ENCODE data around the gene ASB2.

ASB2 gene

GRCh38 chr14:93976477-93977057 is at the start of gene ASB2:
Gene ASB2 (minus strand): TSS chr14:93976570. CDS start chr14:93964539, 12,031 bp downstream.
- DNase-seq = no peak

DNA sequence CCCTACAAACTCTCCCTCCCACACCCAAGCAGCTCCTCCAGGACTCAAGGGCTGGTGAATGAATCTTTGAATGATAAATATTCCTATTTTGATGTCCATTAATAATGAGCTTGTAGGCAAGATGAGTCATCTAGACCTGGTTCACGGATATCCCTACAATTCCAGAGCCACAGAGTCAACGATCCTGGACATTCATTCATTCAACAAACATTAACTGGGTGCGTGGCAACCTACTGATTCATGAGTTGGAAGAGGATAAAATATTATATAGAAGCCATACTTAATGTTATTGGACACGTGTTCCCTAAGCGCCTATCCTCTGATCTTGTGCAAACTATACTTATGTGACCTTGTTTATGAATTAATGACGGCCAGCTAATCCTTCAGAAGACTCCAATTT is 49.4 kb upstream of the ASB2 start:
- DNase-seq = no peak

GRCh38 chr14:94024549-94024948 is 48.2 kb upstream of the ASB2 start:
- DNase-seq = no peak

DNA sequence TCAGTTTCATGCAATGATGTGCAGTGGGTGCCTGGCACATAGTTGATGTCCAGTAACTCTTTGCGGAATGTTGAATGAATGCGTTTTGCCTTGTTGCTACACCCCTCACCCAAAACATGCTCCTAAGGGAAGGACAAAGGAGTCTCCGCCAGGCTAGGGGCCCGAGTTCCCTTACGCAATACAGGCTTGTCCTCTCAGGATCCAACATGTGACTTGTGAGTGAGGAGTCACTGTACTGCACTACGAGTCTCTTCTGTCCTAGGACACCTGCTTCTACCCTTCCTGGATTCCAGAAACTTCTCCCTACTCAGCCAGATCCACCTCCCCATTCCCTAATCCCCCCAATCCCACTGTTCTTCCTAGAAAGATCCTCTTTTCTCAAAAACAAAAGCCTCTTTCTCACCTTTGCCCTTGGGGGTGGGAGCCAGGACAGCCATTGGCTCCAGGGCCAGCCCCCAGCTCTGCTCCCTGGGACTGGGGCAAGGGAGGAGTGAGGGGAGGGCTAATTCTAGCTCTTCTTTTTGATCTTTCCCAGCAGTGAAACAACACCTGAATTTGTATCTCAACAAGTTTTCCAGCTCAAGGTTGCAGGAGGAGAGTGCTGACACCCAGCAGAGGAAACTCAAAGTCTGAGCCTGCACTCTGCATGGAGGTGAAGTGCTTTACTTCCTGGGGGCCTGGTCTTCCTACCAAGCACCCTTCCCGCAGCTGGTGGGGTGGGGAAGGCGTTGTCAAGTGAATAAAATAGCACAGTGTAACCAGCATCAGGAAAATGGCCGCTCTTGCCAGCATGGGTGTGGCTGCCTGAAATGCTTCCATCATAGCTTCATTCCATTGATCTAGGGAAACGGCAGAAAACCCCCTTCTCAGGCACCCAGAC is 46.4 kb upstream of the ASB2 start:
- no peak for DNase-seq

GRCh38 chr14:94021416-94022157 is 45.2 kb upstream of the ASB2 start:
- DNase-seq = no peak

DNA sequence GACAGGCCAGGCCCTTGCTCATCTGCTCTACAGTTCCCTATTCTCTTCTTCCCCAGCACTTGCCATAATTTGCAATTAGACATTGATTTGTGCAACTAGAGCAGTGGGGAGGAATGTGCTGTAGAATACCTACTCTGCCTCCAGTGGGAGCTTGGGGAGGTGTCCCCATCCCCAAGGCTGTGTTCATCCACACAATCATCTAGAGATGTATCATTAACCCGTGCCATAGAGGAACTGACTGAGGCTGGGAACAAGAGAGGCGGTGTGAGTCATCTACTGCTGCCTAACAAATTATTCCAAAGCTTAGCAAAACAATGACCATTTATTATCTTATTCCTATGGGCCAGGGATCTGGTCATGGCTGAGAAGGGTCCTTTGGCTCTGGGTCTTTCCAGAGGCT is 44.6 kb upstream of the ASB2 start:
- no peak for DNase-seq

GRCh38 chr14:94020267-94020666 is 43.9 kb upstream of the ASB2 start:
- DNase-seq = no peak

- no peak for DNase-seq
These were observed 43.0 kb upstream of the ASB2 start for GRCh38 chr14:94019329-94019728.

GRCh38 chr14:94018308-94018707 is 41.9 kb upstream of the ASB2 start:
- DNase-seq = no peak

- no peak for DNase-seq
These were observed 40.1 kb upstream of the ASB2 start for GRCh38 chr14:94016446-94016976.

DNA sequence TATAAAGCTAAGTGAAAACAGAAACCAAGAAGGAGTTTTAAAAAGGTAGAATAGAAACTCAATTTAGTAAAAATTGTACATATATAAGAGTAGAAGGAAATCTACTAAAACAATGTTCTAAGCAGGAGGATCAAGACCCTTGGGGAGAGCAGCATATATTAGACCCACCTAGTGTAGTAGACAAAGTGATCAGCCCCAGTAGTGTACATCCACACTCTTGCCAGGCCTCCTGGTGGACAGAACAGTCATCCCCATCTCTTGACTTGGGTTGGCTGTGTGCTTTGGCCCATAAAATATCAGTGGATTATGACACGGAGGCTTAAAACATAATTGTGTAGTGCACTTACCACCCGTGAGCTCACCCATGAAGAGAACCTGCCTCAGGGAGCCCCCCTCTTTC is 38.9 kb upstream of the ASB2 start:
- no peak for DNase-seq

- DNase-seq = no peak
These were observed 38.0 kb upstream of the ASB2 start for GRCh38 chr14:94014382-94014781.

DNA sequence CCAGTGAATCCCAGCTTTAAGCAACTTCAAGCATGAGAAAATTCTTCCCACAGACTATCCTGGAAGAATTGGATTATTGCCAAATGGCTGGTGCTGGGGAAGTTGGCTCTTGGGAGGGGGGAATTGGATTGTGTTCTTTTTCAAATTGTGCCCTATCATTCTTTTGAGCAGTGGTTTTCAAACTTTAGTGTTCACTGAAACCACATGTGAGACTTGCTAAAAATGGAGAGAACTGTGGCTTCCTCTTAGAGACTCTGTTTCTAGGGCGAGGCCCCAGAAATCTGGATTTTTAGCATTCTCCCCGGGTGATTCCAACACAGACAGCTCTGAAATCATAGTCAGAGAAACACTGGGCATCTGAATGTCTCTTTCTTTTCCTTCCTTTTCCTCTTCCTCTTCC is 35.4 kb upstream of the ASB2 start:
- DNase-seq = peak; percentile 11

DNA sequence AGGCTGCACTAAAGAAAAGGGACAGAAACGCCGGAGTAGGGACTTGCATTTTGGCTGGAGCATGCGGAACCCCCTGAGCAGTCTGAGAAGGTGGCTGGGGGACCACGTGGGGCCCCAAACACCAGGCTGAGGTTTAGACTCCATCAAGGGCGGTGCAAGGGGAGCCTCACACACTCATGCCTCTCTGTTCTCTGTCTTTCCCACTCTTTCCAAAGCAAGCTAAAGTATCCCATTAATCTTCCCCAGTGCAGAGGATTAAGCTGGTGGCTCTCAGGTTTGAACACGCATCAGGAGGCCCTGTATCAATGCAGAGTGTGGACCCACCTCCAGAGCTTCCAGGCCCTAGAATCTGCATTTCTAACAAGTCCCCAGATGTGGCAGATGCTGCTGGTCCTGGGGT is 34.3 kb upstream of the ASB2 start:
- no peak for DNase-seq

- DNase-seq = peak; percentile 66
These were observed 33.4 kb upstream of the ASB2 start for GRCh38 chr14:94009767-94010166.

DNA sequence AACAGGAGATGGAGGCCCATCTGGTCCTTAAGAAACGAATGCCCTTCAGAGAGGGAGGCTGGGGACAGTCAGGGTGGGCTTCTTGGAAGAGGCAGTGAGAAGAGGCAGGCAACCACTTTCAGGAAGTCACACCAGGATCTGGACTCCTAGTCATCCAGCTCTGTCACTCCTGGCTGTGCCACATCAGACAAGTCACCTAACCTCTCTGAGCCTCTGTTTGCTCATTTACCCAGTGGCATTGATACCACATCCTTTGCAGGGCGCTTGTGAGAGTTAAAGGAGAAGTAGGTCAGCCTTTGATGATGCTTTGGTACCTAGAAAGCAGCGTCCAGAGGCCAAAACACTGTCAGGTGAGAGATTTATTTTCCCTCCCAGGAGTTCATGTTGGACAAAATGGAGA is 31.9 kb upstream of the ASB2 start:
- no peak for DNase-seq

- no peak for DNase-seq
These were observed 29.1 kb upstream of the ASB2 start for GRCh38 chr14:94005324-94006073.

DNA sequence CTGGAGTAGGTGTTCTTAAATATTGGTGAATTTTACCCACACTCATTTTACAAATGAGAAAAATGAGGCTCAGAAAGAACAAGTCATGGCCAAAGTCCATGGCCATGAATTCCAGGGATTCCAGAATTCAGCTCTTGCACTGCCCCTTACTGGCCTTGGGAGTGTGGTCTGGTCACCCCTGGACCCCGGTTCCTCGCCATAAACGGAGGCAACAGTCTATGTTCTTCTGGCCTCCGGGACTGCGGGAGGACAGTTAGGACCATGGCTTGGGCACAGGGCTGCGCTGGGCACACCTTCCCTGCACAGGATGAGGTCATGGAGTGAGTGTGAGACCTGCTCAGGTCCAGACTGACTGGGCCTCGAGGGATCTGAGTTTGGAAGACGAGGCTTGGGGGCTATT is 27.6 kb upstream of the ASB2 start:
- no peak for DNase-seq

GRCh38 chr14:94003397-94003796 is 27.0 kb upstream of the ASB2 start:
- no peak for DNase-seq

- DNase-seq = peak; percentile 40
These were observed 25.4 kb upstream of the ASB2 start for GRCh38 chr14:94001501-94002396.

DNA sequence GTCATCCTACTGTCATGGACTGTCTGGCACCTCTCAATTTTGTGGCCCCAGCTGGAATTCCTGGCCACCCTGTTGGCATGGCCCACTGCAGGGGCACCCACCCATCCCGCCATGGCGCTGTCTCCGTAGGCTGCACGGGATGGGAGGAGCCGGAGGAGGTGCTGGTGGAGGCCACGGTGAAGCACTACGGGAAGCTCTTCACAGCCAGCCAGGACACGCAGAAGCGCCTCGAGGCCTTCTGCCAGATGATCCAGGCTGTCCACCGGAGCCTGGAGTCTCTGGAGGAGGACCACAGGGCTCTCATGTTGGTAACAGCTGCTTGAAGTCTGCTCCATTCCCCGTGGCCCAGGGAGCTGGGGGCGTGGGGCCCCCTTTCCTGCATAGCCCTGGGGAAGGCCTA is 24.6 kb upstream of the ASB2 start:
- no peak for DNase-seq

DNA sequence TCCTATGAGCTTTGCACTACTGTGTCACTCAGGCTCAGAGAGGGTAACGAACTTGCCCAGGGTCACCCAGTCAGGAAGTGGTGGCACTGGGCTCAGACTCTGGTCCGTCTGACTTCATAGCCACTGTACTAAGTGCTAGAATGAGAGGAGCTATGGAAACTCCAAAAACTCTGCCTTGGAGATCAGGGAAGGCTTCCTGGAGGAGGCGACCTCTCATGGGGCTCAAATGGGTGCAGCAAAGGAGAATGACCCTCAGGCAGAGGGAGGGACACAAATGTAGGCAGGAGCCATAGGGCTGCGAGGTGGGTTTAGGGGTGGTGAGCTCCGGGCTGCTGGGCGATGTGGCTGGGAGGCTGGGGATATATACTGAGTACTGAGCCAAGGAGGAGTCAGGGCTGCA is 23.9 kb upstream of the ASB2 start:
- DNase-seq = no peak
